ENCODE measurements around the gene MUSTN1.

Gene MUSTN1

DNA sequence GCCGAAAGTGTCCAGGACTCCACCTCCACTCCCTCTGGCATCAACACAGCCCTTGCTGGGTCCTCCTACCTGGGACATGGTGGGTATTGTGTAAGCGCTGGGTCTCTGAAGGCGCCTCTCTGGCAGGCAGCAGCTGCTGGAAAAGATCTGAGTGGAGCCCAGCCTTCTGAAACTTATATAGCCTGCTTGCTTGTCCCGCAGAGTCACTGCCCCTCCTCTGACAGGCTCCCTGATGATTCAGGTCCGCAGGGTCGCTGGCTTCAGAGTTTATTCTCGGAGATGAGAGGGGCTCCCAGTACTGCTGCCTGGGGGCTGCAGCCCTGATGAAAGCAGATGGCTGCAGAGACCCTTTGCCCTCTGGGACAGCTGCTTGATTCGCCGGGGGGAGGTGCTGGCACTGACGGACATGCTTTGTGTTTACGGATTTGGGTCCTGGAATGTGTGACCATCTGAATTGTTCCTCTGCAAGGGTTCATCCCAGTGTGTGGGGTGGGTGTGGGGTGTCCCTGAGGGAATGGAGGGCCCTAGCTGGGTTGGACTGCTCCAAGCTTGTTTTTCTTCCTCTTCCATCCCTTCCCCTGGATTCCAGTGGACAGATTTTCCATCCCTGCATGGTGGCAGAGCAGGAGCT, at the start of gene MUSTN1:
Gene MUSTN1, minus strand, starts transcription at position 149 of the 631 bp plus-strand sequence. Its CDS starts 71 bp downstream, at position 78.
- no peak for DNase-seq (ENCODE audit: low read depth)

DNA sequence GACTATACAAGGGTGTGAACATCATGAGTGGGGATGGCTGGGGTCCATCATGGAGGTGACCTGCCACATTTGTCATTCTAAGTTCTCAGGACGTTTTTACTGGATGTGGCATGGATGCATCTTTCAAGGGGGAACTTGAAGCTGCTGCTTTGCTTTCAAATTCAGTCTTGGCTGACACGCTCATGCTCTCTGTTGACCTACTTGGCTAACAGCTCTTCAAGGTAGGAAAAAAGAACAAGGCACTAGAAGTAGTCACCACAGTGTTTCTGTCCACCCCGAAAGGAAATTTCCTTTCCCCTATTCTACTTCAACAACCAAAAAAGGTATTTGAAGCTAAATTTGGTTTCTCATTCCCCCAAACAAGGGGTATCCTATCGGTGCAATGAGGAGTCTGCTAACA, 47.6 kb upstream of the MUSTN1 start:
- DNase-seq (ENCODE audit: low read depth), result no peak

DNA sequence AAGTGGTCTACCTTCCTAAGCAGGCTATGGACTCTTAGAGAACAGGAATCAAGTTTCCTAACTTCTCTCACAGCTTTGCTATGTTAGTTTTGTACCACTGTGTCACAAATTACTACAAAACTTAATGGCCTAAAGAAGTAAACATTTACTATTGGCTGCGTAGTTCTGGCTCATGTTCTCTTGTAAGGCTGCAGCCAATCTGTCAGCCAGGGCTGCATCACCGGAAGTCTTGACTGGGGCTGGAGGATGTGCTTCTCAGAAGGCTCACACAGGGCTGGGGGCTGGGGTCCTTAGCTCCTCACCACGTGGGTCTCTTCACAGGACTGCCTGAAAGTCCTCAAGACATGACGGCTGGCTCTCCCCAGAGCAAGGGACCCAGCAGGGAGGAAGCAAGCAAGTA, 47.1 kb upstream of the MUSTN1 start:
- DNase-seq (ENCODE audit: low read depth), result no peak

DNA sequence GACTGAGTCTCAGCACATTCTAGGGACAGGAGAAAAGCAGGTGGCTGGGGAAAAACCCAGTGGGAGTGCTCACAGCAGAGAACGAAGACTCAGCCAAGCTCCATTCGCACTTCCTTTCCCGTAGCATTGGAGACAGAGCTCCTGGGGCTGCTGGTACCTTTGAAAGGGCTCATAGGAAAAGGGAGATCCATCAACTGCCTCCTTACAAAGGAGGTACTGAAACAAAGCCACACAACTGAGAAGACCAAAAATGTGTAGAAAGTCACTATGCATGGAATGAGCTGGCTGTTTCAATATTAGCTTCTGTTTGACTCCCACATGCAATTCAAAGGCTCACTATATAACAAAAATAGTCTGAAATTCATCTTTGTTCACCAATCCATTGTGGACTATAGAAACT, 45.7 kb upstream of the MUSTN1 start:
- DNase-seq (ENCODE audit: low read depth), result no peak

DNA sequence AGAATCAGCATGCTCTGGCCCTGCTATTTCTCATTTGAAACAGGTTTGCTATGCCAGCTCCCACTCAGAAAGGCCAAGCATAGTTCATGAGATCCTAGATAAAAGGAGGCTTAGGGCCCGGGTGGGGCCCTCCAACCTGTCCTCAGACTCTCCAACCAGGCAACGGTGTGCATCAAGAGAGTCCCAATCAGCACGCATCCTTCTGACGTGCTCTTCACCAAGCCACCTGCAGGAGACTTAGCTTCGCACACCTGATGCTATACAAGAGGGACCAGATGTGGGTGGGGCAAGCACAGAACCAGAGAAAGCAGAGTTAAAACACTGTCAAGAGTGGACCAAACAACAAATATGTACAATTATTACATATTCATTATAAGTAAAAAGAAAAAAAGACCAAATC, 45.2 kb upstream of the MUSTN1 start:
- no peak for DNase-seq (ENCODE audit: low read depth)

DNA sequence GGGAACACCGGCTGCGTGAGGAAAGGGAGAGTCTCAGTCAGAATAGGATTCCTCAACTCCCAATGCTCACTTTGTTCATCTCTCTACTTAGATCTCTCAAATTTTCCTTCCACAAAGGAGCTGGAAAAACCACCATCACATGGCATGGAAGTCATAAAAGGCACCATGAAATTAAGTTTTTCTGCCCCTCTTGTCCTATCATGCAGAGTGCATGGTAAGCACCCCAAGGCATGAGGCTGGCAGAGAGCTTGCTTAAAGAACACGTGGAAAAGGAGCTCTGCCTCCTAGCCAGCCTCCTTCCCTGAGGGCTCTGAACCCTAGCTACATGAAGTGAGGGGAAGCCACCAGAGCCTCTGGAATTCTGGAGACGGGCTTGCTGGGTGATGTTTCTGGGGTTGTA, 44.8 kb upstream of the MUSTN1 start:
- no peak for DNase-seq (ENCODE audit: low read depth)

DNA sequence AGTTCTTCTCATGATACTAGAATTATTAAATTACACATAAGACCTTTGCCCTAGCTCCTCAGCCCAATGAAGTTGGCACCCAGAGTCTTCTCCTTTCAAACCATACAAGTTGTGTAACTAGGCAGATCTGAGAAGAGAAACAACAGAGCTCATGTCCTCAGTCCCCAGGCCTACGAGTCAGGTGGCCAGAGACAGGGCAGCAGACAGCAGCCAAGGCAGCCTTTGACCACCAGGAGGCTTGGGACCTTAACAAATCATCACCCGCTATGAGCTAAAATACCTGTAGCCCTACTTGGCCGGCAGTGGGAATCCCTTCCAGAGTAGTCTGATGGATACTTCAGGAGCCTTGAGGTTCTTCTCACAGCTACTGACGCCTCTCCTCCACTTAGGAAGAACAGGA, 44.3 kb upstream of the MUSTN1 start:
- no peak for DNase-seq (ENCODE audit: low read depth)

DNA sequence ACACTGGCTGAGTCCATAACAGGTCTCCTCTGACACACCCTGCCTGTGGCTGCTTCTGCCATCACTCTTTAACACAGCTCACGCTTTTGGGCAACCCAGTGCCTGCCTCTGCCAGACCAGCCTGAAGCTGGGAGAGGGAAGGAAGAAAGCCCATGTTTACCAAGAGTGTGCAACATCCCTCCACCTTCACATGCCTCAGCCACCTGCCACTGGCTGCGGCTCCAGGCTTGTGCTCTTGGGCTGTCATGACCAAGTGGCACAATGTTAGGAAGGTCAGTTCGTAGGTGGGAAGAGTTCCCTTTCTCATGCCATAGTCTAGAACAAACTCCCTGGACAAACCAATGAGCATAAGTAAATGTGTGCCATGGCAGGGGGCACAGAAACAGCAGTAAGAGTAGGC, 42.3 kb upstream of the MUSTN1 start:
- no peak for DNase-seq (ENCODE audit: low read depth)

DNA sequence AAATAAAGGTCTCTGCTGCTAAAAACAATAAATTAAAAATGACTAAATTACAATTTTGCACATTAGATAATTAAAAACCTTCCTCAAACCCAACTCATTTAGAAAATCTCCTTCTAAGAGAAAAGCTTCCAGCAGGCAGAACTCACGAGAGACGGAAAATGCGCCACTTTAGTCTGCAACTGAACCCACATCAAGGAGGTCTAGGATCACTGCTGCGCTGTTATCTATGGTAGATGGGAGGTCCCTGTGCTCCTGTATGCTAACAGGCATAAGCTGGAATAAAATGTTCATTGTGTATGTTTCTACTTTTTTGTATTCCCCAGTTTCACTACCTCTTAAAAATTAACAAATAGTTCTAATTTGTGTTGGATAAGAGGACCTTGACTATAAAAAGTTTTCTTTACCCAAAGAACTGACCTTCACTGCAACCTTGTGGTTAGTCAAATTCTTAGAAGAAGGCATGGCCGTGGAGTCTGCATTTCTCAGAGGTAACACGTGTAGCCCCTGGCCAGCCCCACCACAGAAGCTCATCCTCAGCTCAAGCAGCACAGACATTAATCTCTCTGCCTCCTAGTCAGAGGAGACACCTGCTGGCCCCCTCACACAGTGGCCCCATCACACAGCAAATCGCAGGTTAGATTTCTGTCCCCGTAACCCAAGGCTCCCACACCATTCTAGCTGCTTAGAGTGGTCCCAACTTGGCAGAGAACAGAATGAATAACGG, 40.2 kb upstream of the MUSTN1 start:
- no peak for DNase-seq (ENCODE audit: low read depth)

DNA sequence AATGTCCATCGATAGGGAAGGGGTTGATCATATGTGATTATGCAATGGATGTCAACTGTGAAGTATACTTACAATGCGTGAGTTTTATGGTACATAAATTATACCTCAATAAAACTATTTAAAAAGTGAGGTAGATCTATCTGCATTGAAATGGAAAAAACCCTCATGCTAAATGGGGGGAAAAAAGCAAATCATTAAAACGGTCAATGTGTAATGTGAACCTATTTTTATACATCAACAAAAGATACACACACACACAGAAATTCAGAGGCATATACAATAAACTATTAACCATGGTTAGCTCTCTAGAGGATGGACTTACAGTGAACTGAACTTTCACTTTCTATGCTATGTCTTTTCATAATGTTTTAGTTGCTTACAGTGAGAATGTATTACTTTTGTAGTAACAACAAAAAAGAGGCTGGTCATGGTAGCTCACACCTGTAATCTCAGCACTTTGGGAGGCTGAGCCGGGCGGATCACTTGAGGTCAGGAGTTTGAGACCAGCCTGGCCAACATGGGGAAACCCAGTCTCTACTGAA, 39.4 kb upstream of the MUSTN1 start:
- DNase-seq (ENCODE audit: low read depth), result no peak

DNA sequence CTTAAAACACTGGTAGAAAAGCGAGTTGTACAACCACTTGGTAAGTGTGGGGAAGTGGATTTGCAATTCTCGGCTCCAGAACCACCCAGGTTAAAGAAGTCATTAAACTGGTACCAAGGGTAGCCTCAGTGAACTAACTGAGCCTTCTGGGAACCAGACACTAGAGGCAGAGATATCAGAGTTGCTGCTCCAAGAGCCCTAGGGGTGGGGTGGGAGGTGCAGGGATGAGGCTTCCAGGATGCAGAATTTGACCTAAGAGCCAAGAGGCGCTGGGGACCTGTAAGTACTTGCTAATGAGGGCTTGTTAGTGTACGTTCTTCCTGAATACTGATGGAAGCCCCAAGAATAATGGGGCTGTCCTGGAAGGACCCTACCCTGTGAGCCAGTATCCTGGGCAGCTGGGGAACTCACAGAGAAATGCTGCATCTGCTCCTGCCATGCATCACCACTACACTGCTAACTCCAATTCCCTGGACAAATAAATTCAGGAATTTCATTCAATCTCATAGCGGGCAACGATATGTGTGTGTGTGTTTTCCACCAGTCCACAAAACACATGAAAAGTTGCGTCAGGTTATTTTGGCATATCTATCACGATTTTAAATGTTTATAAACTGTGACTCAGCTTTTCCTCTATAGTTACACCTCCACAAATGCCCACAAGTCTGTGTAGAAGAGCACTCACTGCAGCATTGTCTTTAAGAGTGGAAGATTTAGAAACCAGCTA, 38.8 kb upstream of the MUSTN1 start:
- DNase-seq (ENCODE audit: low read depth), result no peak

DNA sequence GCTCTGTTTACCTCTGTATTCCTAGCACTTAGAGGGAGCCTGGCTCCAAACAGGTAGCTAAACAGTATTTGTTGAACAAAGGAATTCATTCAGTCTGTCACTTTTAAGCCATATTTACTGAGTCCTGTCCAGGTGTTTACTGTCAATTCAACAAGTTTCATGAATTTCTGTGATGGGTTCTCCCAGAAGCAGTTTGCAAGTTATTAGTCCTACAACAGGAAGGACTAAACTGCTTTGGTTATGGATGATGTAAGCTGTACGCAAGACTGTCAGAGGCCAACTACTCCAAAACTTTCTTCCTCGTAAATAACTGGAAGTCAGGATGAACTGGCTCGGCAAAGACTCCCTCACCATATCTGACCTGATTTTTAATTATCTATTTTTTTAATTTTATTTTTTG, 37.4 kb upstream of the MUSTN1 start:
- no peak for DNase-seq (ENCODE audit: low read depth)

DNA sequence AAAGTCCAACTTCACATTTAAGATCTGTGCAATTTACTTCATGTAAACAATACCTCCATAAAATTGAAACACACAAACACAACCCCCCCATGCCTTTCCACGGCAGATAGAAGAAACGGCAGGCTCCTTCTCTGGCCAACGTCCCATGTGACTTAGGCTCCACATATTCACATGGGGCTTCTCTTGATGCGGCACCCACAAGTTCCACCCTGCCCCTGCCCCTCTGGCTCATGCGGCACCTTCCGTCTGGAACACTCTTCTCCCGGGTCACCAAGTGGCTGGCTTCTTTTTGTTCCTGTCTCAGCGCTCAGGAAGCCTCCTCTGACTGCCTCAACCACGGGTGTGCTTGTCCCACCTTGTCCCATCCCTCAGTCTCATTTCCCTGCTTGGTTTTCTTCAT, 36.9 kb upstream of the MUSTN1 start:
- DNase-seq (ENCODE audit: low read depth), result no peak

DNA sequence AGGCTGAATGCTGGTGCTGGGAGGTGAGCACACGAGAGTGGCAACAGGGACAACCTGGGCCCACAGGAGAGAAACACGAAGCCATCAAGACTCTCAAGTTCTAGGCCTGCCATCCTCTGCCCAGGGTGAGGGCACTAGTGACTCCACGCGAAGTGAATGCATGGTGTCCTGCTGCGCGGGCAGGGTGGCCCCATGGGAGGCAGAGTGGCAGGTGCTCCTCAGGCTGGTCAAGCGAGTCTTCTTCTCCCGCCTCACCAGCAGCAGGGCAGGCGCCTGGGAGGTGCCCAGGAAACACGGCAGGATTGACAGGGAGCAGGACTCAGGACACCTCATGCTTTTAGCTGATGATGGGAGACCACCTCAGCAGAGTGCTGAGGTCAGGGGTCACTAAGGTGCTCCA, 35.7 kb upstream of the MUSTN1 start:
- no peak for DNase-seq (ENCODE audit: low read depth)

DNA sequence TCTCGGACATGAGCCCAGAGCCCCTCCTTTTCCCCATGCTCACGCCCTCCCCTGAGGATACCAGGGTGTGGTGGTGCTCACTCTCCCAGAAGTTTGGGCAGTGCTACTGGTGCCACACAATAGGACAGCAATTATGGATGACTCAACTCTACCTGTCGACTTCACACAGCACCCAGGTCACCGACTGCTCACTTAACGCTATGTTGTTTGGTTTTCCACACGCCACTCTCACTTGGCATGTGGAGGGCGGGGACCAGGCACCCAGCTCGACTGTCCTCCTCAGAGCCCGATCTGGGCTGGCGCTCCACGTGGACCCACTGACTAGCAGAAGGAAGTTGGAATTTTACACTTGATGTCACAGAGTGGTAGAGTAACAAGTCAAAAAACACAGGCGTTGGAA, 31.6 kb upstream of the MUSTN1 start:
- DNase-seq (ENCODE audit: low read depth), result no peak

DNA sequence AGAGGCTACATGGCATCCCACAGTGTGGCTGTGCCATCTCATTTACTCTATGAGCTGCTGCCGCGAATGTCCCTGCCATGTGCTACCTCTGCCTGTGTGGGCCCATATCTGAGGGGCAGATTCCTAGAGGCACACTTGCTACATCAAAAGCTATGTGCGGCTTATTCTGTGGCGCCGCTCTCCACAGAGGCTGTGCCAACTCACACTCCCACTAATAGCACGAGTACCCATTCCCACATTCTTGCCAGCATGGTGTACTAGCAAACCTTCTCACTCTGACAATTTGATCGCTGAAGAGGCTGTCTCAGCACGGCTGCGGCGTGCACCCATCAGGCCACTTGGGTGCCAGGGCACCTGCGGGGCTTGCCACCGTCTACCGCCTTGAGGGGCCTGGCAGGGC, 31.2 kb upstream of the MUSTN1 start:
- no peak for DNase-seq (ENCODE audit: low read depth)

DNA sequence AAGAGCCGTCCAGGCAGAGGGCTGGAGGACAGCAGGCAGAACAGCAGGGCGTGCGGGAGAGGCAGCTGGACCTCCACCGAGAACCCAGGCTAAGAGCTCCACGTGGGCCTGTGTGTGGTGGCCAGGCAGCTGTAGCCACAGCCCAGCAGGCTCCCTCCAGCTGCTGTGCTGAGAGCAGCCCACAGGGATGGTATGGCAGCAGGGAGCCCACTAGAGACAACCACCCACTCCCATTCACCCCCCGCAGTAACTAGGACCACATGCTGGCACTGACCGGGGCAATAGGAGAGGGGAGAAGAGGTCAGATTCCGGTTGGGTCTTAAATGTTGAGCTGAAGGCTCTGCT, 25.6 kb upstream of the MUSTN1 start:
- DNase-seq (ENCODE audit: low read depth), result no peak

DNA sequence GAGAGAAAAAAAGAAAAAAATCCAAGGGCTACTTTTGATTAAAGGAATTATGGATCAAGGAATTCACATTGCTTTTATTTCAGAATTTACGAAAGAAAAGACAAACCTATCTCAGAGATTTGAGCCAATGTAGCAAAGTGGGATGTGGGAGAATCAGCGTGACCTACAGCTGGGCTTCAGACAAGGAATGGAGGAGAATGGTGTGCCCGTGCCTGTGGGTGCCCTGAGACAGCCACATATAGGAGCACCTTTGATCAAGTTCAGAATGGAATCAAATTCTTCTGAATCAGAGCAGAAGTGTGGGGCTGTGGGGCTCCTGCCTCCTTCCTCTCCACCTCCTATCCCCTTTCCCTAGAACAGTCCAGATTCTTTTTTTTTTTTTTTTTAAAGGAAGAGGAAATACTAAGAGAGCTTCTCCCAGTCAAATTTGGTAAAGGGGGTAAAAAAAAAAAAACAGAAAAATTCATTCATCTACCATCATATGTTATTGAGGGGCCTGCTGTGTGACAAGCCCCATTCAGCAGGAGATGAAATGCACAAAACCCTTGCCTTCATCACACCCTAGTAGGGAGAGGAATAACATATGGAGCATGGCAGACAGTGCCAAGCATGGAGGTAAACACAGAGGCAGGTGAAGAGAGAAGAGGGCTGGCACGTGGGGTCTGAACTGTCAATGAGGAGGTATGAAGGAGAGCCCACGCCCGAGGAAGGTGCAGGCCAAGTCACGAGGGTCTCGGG, 25.0 kb upstream of the MUSTN1 start:
- DNase-seq (ENCODE audit: low read depth), result no peak

DNA sequence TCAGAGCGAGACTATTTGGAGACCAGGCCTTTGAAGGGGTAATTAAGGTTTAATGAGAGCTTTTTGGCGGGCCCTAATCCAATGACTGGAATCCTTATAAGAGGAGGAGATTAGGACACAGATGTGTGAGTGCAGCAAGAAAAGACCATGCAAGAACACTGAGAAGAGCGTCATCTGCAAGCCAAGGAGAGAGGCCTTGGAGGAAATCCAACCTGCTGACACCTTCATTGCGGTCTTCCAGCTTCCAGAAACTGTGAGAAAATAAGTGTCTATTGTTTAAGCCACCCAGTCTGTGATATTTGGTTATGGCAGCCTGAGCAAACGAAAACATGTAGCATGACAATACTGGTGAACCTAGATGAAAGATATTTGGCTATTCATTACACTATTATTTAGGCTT, 23.0 kb upstream of the MUSTN1 start:
- DNase-seq (ENCODE audit: low read depth), result no peak

DNA sequence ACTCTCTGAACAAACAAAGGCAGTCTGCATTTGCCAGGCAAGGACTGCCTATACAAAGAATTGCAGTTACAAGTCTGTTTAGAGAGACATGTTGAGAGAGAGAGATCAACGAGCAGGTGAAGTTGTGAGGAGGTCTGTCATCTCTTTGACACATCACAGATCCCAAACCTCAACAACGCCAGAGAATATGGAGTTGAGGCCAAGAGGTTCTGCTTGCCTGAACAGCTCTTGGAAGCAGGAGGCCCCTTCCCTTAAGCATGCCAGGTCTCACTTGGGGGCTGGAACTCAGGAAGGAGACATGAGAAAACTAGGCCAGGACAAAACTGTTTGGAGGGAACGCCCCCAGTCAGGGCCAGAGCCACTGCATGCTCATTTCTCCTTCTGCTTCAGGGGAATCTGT, 22.3 kb upstream of the MUSTN1 start:
- no peak for DNase-seq (ENCODE audit: low read depth)

DNA sequence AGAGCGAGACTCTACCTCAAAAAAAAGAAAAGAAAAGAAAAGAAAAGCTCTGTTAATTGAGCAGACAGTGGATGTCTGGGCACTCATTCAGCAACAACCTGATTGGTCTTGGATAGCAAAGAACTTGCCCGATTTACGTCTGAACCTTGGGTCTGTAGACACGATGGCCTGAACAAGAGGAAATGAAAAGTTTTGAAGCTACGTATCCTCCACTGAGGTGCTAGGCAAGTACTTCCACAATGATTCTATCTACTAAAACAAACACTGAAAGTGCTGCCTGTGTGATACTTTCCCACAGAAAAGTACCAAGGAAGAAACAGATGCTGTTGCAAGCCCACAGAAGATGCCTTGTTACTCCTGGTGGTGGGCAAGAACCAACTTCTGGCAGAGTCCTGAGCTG, 21.8 kb upstream of the MUSTN1 start:
- no peak for DNase-seq (ENCODE audit: low read depth)

DNA sequence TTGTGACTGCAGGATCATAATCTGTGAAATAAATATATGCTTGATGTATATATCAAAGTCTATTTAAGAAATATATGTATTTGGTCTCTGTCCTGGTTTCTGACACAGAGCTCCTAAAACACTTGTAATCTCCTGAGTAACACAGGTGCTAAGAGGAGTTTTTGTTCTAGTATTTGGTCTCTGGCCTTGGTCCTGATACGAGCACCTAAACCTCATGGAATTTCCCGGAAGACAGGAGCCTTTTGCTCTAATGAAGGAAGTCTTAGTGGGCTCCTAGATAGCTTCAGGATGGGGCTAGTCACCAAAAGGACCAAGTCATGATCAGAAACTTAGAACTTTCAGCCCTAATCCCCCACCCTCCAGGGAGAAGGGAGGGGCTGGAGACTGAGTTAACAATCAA, 19.2 kb upstream of the MUSTN1 start:
- no peak for DNase-seq (ENCODE audit: low read depth)

DNA sequence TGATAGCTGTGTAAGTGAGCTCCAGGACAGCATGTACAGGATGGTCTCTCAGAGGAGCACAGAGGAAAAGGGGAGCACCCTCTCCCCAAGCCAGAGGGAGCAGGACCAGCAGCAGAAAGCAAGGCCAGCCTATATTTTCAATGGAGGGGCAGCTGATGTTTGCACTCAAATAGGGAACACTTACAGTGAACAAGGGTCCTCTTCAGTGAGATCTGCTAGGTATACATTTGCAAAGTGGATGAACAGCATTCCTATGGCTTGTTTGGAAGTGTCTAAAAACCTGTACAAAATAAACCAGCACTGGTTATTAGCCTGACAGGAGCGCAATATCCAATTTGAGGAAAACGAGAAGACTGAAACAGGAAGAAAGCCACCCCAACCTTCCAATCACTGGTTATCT, 17.6 kb upstream of the MUSTN1 start:
- no peak for DNase-seq (ENCODE audit: low read depth)
